Nephron (organoid): Measurements from ENCODE around the gene RHOB.

Experiments used
- H3K27ac Mint-ChIP-seq, 3 experiments: 2 replicates each; pipeline ENCODE4 v1.8.0; 2020; ENCODE audit warnings: mixed read lengths in 3 of 3, mild to moderate bottlenecking in 2 of 3, moderate library complexity in 1 of 3
- H3K27me3 Mint-ChIP-seq: 2 replicates; pipeline ENCODE4 v1.8.0; 2021; ENCODE audit warnings: low read depth, mild to moderate bottlenecking, moderate library complexity, mixed read lengths
- H3K36me3 Mint-ChIP-seq: 2 replicates; pipeline ENCODE4 v1.8.0; 2020; ENCODE audit warnings: low read depth, mixed read lengths
- H3K4me1 Mint-ChIP-seq: 2 replicates; pipeline ENCODE4 v1.8.0; 2020; ENCODE audit warnings: mixed read lengths
- H3K4me3 Mint-ChIP-seq, 3 experiments: 2 replicates each; pipeline ENCODE4 v1.8.0; 2020; ENCODE audit warnings: mild to moderate bottlenecking in 3 of 3, mixed read lengths in 3 of 3, moderate library complexity in 2 of 3
- H3K9me3 Mint-ChIP-seq: 2 replicates; pipeline ENCODE4 v1.8.0; 2020; ENCODE audit warnings: mixed read lengths
- CTCF ChIP-seq, 3 experiments: fragments of 200-600 bp; sonication (generic); IDR thresholded peaks; one replicate each; pipeline ENCODE4 v1.5.0; 2021; ENCODE audit warnings: antibody characterized with exemption in 3 of 3; ENCODE audit not compliant: unreplicated experiment in 3 of 3

The RHOB gene

GRCh38 chr2:20481798-20482405, 35.0 kb downstream of the RHOB start:
- Mint-ChIP-seq H3K27ac (peak overlapping the region in 2 of 3 experiments; percentile 4 to 10), H3K36me3 (no peaks in the 10 kb centered on the region), H3K4me3 (no peak overlapping the region), H3K9me3 (peaks cover 7% of the 10 kb centered on the region), H3K27me3 (peaks cover 35% of the 10 kb centered on the region), H3K4me1 (peaks cover 22% of the 10 kb centered on the region)
- TF ChIP-seq CTCF (IDR thresholded peaks at IDR 0.05; ENCODE audit: unreplicated experiment in 3 of 3) = no peak

- H3K36me3 Mint-ChIP-seq = no peaks in the 10 kb centered on the region
- no peak overlapping the region for H3K4me3 Mint-ChIP-seq
- H3K27ac Mint-ChIP-seq = no peak overlapping the region
- peaks cover 28% of the 10 kb centered on the region for H3K4me1 Mint-ChIP-seq
- peaks cover 36% of the 10 kb centered on the region for H3K27me3 Mint-ChIP-seq
- peaks cover 7% of the 10 kb centered on the region for H3K9me3 Mint-ChIP-seq
- TF ChIP-seq CTCF (IDR thresholded peaks at IDR 0.05; ENCODE audit: unreplicated experiment in 3 of 3) = no peak
These were observed 35.9 kb downstream of the RHOB start for GRCh38 chr2:20482725-20483124.

- H3K4me1 Mint-ChIP-seq = peaks cover 34% of the 10 kb centered on the region
These were observed 36.5 kb downstream of the RHOB start for GRCh38 chr2:20483194-20483895.

GRCh38 chr2:20484034-20484617, 37.3 kb downstream of the RHOB start:
- Mint-ChIP-seq H3K27ac (no peak overlapping the region), H3K9me3 (no peaks in the 10 kb centered on the region), H3K4me3 (no peak overlapping the region), H3K4me1 (peaks cover 41% of the 10 kb centered on the region), H3K27me3 (peaks cover 39% of the 10 kb centered on the region), H3K36me3 (no peaks in the 10 kb centered on the region)
- no peak for TF ChIP-seq CTCF (IDR thresholded peaks at IDR 0.05; ENCODE audit: unreplicated experiment in 3 of 3)

More at GRCh38 chr2:20483194-20483895, 36.5 kb downstream of the RHOB start:
- no peak for TF ChIP-seq CTCF (IDR thresholded peaks at IDR 0.05; ENCODE audit: unreplicated experiment in 3 of 3)
- no peak overlapping the region for H3K4me3 Mint-ChIP-seq
- no peaks in the 10 kb centered on the region for H3K36me3 Mint-ChIP-seq
- no peak overlapping the region for H3K27ac Mint-ChIP-seq
- H3K27me3 Mint-ChIP-seq = peaks cover 38% of the 10 kb centered on the region
- peaks cover 4% of the 10 kb centered on the region for H3K9me3 Mint-ChIP-seq

- H3K27ac Mint-ChIP-seq = peak overlapping the region in 1 of 3 experiments; percentile 19
- H3K4me3 Mint-ChIP-seq = no peak overlapping the region
- peaks cover 41% of the 10 kb centered on the region for H3K4me1 Mint-ChIP-seq
- no peaks in the 10 kb centered on the region for H3K9me3 Mint-ChIP-seq
- no peak for TF ChIP-seq CTCF (IDR thresholded peaks at IDR 0.05; ENCODE audit: unreplicated experiment in 3 of 3)
- H3K36me3 Mint-ChIP-seq = no peaks in the 10 kb centered on the region
- H3K27me3 Mint-ChIP-seq = peaks cover 35% of the 10 kb centered on the region
These were observed 38.1 kb downstream of the RHOB start for GRCh38 chr2:20484810-20485611.
